NK-92 (cell line): ENCODE data around the gene B3GALNT2.
A peak's percentile ranks its signal among the peaks of the same experiment; 100 is the strongest.
"Not testable (repeated sequence)": the region's sequence is repeated elsewhere in the genome, so short reads cannot be mapped to it uniquely, and the experiment has no call there.

Experiments
- DNase-seq: peaks from one replicate; lab custom pipeline; 2025; ENCODE audit not compliant: unreplicated experiment; lab: John Stamatoyannopoulos, UW

The B3GALNT2 gene

GRCh38 chr1:235504494-235505222 lies 406 bp upstream of the B3GALNT2 start:
- DNase-seq = peak; percentile 81

- no peak for DNase-seq
These were observed 690 bp downstream of the B3GALNT2 start for GRCh38 chr1:235503403-235504121.

GRCh38 chr1:235502601-235503402 lies 1.4 kb downstream of the B3GALNT2 start:
- DNase-seq = no peak

- no peak for DNase-seq
These were observed 3.2 kb downstream of the B3GALNT2 start for GRCh38 chr1:235500971-235501540.

GRCh38 chr1:235495551-235495950 lies 8.7 kb downstream of the B3GALNT2 start:
- no peak for DNase-seq

- DNase-seq = no peak
These were observed 9.2 kb downstream of the B3GALNT2 start for GRCh38 chr1:235495030-235495429.

GRCh38 chr1:235494531-235494930 lies 9.7 kb downstream of the B3GALNT2 start:
- no peak for DNase-seq

- no peak for DNase-seq
These were observed 12.6 kb downstream of the B3GALNT2 start for GRCh38 chr1:235491644-235492043.

- no peak for DNase-seq
These were observed 17.9 kb downstream of the B3GALNT2 start for GRCh38 chr1:235486321-235486720.

- DNase-seq = no peak
These were observed 18.7 kb downstream of the B3GALNT2 start for GRCh38 chr1:235485558-235485957.

GRCh38 chr1:235483090-235483489 lies 21.2 kb downstream of the B3GALNT2 start:
- no peak for DNase-seq

GRCh38 chr1:235473806-235474205 lies 30.4 kb downstream of the B3GALNT2 start:
- no peak for DNase-seq

- no peak for DNase-seq
These were observed 33.4 kb downstream of the B3GALNT2 start for GRCh38 chr1:235470741-235471439.

GRCh38 chr1:235469897-235470296 lies 34.4 kb downstream of the B3GALNT2 start:
- not testable (repeated sequence) for DNase-seq

GRCh38 chr1:235468970-235469369 lies 35.3 kb downstream of the B3GALNT2 start:
- no peak for DNase-seq

GRCh38 chr1:235468004-235468403 lies 36.2 kb downstream of the B3GALNT2 start:
- no peak for DNase-seq

- DNase-seq = no peak
These were observed 39.2 kb downstream of the B3GALNT2 start for GRCh38 chr1:235465066-235465465.

GRCh38 chr1:235462832-235463231 lies 41.4 kb downstream of the B3GALNT2 start:
- DNase-seq = not testable (repeated sequence)

GRCh38 chr1:235461954-235462353 lies 42.3 kb downstream of the B3GALNT2 start:
- DNase-seq = no peak

- no peak for DNase-seq
These were observed 43.5 kb downstream of the B3GALNT2 start for GRCh38 chr1:235460770-235461169.

GRCh38 chr1:235457856-235458255 lies 46.4 kb downstream of the B3GALNT2 start:
- DNase-seq = not testable (repeated sequence)
